Keratinocyte (primary cell): ENCODE results near the gene CACNA1C.

Experiments
- EZH2 ChIP-seq: IDR thresholded peaks from one replicate; pipeline ENCODE4 v1.6.1; 2012; ENCODE audit warnings: inconsistent platforms, mild to moderate bottlenecking, low read length, moderate library complexity
- TF ChIP-seq, protein P1 (sequence below), 3 experiments: IDR thresholded peaks in 1 of 3; conservative IDR thresholded peaks in 1 of 3; optimal IDR thresholded peaks in 1 of 3; 2 replicates in 2 of 3; 3 replicates in 1 of 3; pipeline versions ENCODE3 to v1.5.1; 2011; ENCODE audit warnings: low read length in 3 of 3, mild to moderate bottlenecking in 3 of 3, moderate library complexity in 2 of 3, control low read depth in 1 of 3, inconsistent platforms in 1 of 3; ENCODE audit not compliant: insufficient read depth in 2 of 3; ENCODE audit errors: extremely low read depth in 1 of 3

DNA sequence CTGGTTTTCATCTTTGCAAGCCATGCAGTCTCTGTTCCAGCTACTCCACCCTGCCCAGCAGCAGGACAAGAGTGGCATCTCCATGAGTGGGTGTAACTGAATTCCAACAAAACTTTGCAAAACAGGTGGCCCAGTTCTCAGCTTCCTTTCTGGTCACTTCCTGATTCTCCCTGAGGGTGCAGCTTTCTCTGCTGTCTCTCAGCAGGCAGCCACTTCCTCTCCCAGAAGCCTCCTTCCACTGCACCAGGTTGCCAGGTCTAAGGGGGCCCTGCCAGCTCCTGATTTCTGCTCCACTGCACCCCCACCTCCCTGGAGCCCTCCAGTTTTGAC lies 400.9 kb downstream of the CACNA1C start:
- TF ChIP-seq, protein P1, sequence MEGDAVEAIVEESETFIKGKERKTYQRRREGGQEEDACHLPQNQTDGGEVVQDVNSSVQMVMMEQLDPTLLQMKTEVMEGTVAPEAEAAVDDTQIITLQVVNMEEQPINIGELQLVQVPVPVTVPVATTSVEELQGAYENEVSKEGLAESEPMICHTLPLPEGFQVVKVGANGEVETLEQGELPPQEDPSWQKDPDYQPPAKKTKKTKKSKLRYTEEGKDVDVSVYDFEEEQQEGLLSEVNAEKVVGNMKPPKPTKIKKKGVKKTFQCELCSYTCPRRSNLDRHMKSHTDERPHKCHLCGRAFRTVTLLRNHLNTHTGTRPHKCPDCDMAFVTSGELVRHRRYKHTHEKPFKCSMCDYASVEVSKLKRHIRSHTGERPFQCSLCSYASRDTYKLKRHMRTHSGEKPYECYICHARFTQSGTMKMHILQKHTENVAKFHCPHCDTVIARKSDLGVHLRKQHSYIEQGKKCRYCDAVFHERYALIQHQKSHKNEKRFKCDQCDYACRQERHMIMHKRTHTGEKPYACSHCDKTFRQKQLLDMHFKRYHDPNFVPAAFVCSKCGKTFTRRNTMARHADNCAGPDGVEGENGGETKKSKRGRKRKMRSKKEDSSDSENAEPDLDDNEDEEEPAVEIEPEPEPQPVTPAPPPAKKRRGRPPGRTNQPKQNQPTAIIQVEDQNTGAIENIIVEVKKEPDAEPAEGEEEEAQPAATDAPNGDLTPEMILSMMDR (optimal IDR thresholded peaks at IDR 0.05 in 1 of 3, IDR thresholded peaks at IDR 0.05 in 1 of 3, conservative IDR thresholded peaks at IDR 0.05 in 1 of 3; ENCODE audit: extremely low read depth in 1 of 3, insufficient read depth in 2 of 3, low read length in 3 of 3) = no peak
- TF ChIP-seq EZH2 = no peak
